Islet precursor cell (in vitro differentiated cells): Measurements from ENCODE around the gene TBX10.
"Not testable (repeated sequence)": the region's sequence is repeated elsewhere in the genome, so short reads cannot be mapped to it uniquely, and the experiment has no call there.

Experiments
- DNase-seq: peaks from one replicate; pipeline ENCODE4 v3.0.0-alpha.2; 2018

TBX10 gene

GRCh38 chr11:67639438-67639859 is at the start of gene TBX10:
Gene TBX10 (minus strand): TSS chr11:67639763. CDS start chr11:67639472, 291 bp downstream.
- peak; percentile 45 for DNase-seq

- no peak for DNase-seq
Observed at GRCh38 chr11:67689178-67689577, 49.6 kb upstream of the TBX10 start.

- DNase-seq = no peak
Observed at GRCh38 chr11:67687986-67688385, 48.4 kb upstream of the TBX10 start.

GRCh38 chr11:67685641-67686332 is 46.2 kb upstream of the TBX10 start:
- DNase-seq = not testable (repeated sequence)

GRCh38 chr11:67682126-67683034 is 42.8 kb upstream of the TBX10 start:
- DNase-seq = not testable (repeated sequence)

- no peak for DNase-seq
Observed at GRCh38 chr11:67680696-67681470, 41.3 kb upstream of the TBX10 start.

- DNase-seq = no peak
Observed at GRCh38 chr11:67675058-67675747, 35.6 kb upstream of the TBX10 start.

- DNase-seq = peak; percentile 92
Observed at GRCh38 chr11:67674442-67674871, 34.9 kb upstream of the TBX10 start, which contains the start of gene ALDH3B2. Gene ALDH3B2 (minus strand): TSS chr11:67674623. CDS start chr11:67666935, 7,688 bp downstream.

- DNase-seq = no peak
Observed at GRCh38 chr11:67673902-67674301, 34.3 kb upstream of the TBX10 start.

GRCh38 chr11:67673358-67673757 is 33.8 kb upstream of the TBX10 start:
- DNase-seq = no peak

GRCh38 chr11:67671211-67671520 is 31.6 kb upstream of the TBX10 start:
- DNase-seq = no peak

GRCh38 chr11:67670316-67671210 is 31.0 kb upstream of the TBX10 start:
- DNase-seq = no peak

- DNase-seq = no peak
Observed at GRCh38 chr11:67668192-67668551, 28.6 kb upstream of the TBX10 start.

- peak; percentile 58 for DNase-seq
Observed at GRCh38 chr11:67667490-67668191, 28.1 kb upstream of the TBX10 start.

GRCh38 chr11:67666676-67667489 is 27.3 kb upstream of the TBX10 start:
- no peak for DNase-seq

GRCh38 chr11:67666303-67666645 is 26.7 kb upstream of the TBX10 start:
- no peak for DNase-seq

GRCh38 chr11:67665541-67666302 is 26.2 kb upstream of the TBX10 start:
- DNase-seq = peak; percentile 58

- no peak for DNase-seq
Observed at GRCh38 chr11:67664696-67665540, 25.4 kb upstream of the TBX10 start.
